HEK293 (cell line): ENCODE measurements around the gene SNX33.

Source experiments
- CTCF ChIA-PET: fragments of 350-600 bp; formaldehyde crosslinking; extraction: SDS; loops from one replicate; lab custom pipeline; 2021; ENCODE audit warnings: antibody characterized with exemption; lab: Yijun Ruan, JAX
- POLR2A ChIA-PET: fragments of 300-600 bp; formaldehyde crosslinking; extraction: SDS; loops from one replicate; lab custom pipeline; 2020; ENCODE audit warnings: antibody characterized with exemption, inconsistent platforms; lab: Yijun Ruan, JAX
- H3K27ac ChIP-seq: fragments of 200-500 bp; sonication (Bioruptor generic); 2 replicates; pipeline ENCODE4 v1.5.1; 2014; ENCODE audit warnings: low read depth, low read length, control low read depth, inconsistent platforms; ENCODE audit errors: extremely low read depth
- H3K36me3 ChIP-seq, 2 experiments: fragments of 200-500 bp in 1 of 2; sonication (Bioruptor generic) in 1 of 2; 1 replicate in 1 of 2; 2 replicates in 1 of 2; pipeline ENCODE4 v1.5.1; 2014 to 2017; ENCODE audit warnings: inconsistent platforms in 2 of 2, low read length in 2 of 2; ENCODE audit not compliant: control insufficient read depth in 2 of 2, insufficient read depth in 1 of 2
- H3K4me1 ChIP-seq: fragments of 200-500 bp; sonication (Bioruptor generic); 2 replicates; pipeline ENCODE4 v1.5.1; 2014; ENCODE audit warnings: mild to moderate bottlenecking, low read length, inconsistent platforms; ENCODE audit not compliant: control insufficient read depth, insufficient read depth
- H3K4me3 ChIP-seq: 2 replicates; pipeline ENCODE4 v1.5.1; 2011; ENCODE audit warnings: low read depth, mild to moderate bottlenecking, control low read depth, low read length, moderate library complexity
- H3K9me3 ChIP-seq: fragments of 200-500 bp; sonication (Bioruptor generic); 2 replicates; pipeline ENCODE4 v1.5.1; 2014; ENCODE audit warnings: low read depth, low read length, inconsistent platforms; ENCODE audit not compliant: control insufficient read depth, insufficient read depth
- KLF1 ChIP-seq: fragments of 450-650 bp; formaldehyde crosslinking; IDR thresholded peaks from 2 replicates; pipeline ENCODE4 v1.5.1; 2016; ENCODE audit warnings: missing biosample characterization, missing genetic modification characterization
- SCRT2 ChIP-seq: fragments of 450-650 bp; formaldehyde crosslinking; IDR thresholded peaks from 2 replicates; pipeline ENCODE4 v1.5.1; 2016; ENCODE audit warnings: missing biosample characterization, missing genetic modification characterization
- SETDB1 ChIP-seq: IDR thresholded peaks from one replicate; pipeline ENCODE4 v1.6.1; 2017; ENCODE audit warnings: mild to moderate bottlenecking, low read length, moderate library complexity, mixed read lengths; ENCODE audit not compliant: insufficient read length
- SP2 ChIP-seq: fragments of 450-650 bp; formaldehyde crosslinking; IDR thresholded peaks from 2 replicates; pipeline ENCODE4 v1.5.1; 2016; ENCODE audit warnings: missing biosample characterization, missing genetic modification characterization
- SP3 ChIP-seq: fragments of 450-650 bp; formaldehyde crosslinking; IDR thresholded peaks from 2 replicates; pipeline ENCODE4 v1.5.1; 2016; ENCODE audit warnings: missing biosample characterization, missing genetic modification characterization
- SP7 ChIP-seq: fragments of 450-650 bp; formaldehyde crosslinking; IDR thresholded peaks from 2 replicates; pipeline ENCODE4 v1.5.1; 2016; ENCODE audit warnings: missing biosample characterization, missing genetic modification characterization
- WT1 ChIP-seq: fragments of 450-650 bp; formaldehyde crosslinking; IDR thresholded peaks from 2 replicates; pipeline ENCODE4 v1.5.1; 2016; ENCODE audit warnings: missing biosample characterization, missing genetic modification characterization
- ZBTB48 ChIP-seq: fragments of 450-650 bp; formaldehyde crosslinking; IDR thresholded peaks from 2 replicates; pipeline ENCODE4 v1.5.1; 2016; ENCODE audit warnings: missing biosample characterization, missing genetic modification characterization
- ZNF169 ChIP-seq: fragments of 450-650 bp; formaldehyde crosslinking; IDR thresholded peaks from 2 replicates; pipeline ENCODE4 v1.5.1; 2016; ENCODE audit warnings: missing biosample characterization, missing genetic modification characterization
- ZNF2 ChIP-seq: fragments of 450-650 bp; formaldehyde crosslinking; IDR thresholded peaks from 2 replicates; pipeline ENCODE4 v1.5.1; 2016; ENCODE audit warnings: missing biosample characterization, missing genetic modification characterization
- TF ChIP-seq, protein P1 (sequence below): fragments of 450-650 bp; formaldehyde crosslinking; IDR thresholded peaks from 2 replicates; pipeline ENCODE4 v1.5.1; 2016; ENCODE audit warnings: missing biosample characterization, missing genetic modification characterization
- TF ChIP-seq, protein P2 (sequence below): fragments of 450-650 bp; formaldehyde crosslinking; IDR thresholded peaks from 2 replicates; pipeline ENCODE4 v1.5.1; 2016; ENCODE audit warnings: missing biosample characterization, missing genetic modification characterization
- TF ChIP-seq, protein P3 (sequence below): fragments of 450-650 bp; formaldehyde crosslinking; IDR thresholded peaks from 2 replicates; pipeline ENCODE4 v1.5.1; 2017; ENCODE audit warnings: missing biosample characterization, missing genetic modification characterization
- TF ChIP-seq, protein P4 (sequence below): fragments of 450-650 bp; formaldehyde crosslinking; IDR thresholded peaks from 2 replicates; pipeline ENCODE4 v1.5.1; 2017; ENCODE audit warnings: missing biosample characterization, missing genetic modification characterization

Gene SNX33

DNA sequence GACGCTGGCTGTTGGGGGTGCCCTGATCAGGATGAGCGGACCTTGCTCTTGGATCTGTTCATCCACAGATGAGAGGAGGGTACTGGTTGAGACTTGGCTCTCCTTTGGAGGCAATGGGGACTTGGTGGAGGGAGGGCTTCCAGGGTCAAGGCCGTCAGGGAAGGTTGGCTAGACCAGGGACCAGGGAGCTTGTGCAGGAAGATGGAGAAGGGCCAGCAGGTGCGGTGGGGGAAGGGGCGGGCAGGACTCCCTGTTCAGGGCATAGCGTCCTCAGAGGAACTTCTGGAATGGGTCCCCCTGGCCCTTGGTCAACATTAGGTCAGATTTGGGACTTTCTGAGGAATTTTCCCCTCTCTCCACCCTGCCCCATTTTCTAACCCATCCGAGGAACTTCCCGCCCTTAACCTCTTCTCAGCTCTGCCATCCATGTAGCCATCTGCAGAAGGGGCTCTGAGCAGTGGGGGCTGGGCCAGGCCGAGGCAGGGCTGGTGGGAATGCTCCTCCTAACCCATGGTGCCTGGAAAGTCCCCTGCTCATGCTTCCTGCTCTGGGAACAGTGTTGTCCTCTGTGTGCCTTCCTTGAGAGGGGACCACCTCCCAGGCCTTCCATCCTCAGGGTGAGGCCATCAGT, 11.5 kb downstream of the SNX33 start (continued):
- TF ChIP-seq, protein P1, sequence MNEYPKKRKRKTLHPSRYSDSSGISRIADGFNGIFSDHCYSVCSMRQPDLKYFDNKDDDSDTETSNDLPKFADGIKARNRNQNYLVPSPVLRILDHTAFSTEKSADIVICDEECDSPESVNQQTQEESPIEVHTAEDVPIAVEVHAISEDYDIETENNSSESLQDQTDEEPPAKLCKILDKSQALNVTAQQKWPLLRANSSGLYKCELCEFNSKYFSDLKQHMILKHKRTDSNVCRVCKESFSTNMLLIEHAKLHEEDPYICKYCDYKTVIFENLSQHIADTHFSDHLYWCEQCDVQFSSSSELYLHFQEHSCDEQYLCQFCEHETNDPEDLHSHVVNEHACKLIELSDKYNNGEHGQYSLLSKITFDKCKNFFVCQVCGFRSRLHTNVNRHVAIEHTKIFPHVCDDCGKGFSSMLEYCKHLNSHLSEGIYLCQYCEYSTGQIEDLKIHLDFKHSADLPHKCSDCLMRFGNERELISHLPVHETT (tag by site-specific recombination), result no peak

DNA sequence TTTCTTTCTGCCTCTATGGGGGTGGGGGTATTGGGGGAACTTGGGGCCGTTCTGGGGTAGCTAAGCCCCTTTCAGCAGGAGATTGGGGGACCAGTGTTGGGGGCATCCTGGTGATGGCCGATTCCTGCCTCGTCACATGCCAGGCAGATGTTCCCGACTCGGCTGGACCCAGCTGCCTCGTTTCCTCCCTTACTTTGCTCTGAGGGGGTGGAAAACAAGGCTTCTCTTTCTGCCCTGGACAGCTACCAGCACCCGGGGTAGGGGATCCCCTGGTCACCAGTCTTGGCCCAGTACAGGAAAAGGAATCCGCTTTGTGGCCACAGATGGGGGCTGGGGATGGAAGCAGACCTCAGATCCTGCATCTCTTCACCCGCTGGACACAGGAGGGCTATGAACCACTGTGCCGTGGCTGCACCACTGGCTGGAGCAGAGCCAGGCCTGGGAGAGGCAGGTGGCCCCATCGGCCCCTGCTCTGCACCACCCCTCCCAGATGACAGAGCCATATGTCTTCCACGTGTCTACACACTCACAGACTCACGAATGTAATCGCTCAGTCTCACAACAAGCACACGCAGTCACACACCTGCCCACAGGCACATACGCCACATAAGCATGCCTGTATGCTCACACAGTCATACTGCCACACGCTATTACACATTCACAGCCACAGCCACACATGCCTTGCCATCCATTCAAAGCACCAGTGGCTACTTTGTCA, 12.4 kb downstream of the SNX33 start:
- POLR2A ChIA-PET, result interaction anchor here (1.1 to 2.2 kb wide), 4 partner anchors 13 to 34 kb away, joined by 4 to 14 read pairs (median 8); partner anchors contain the start of genes IMP3, SNUPN and SNX33
- no peaks in the 10 kb centered on the region for H3K4me1 ChIP-seq
- H3K9me3 ChIP-seq, result no peaks in the 10 kb centered on the region
- no peak overlapping the region for H3K4me3 ChIP-seq
- no peak for TF ChIP-seq SP7 (tag by site-specific recombination)
- CTCF ChIA-PET, result interaction anchor here (1.0 kb wide), 1 partner anchor 292 kb away, joined by 3 read pairs; no protein-coding TSS in a partner anchor
- H3K27ac ChIP-seq, result no peak overlapping the region
- peaks cover 0 to 9% of the 10 kb centered on the region in 2 experiments; a peak in 1 of 3 replicates for H3K36me3 ChIP-seq

DNA sequence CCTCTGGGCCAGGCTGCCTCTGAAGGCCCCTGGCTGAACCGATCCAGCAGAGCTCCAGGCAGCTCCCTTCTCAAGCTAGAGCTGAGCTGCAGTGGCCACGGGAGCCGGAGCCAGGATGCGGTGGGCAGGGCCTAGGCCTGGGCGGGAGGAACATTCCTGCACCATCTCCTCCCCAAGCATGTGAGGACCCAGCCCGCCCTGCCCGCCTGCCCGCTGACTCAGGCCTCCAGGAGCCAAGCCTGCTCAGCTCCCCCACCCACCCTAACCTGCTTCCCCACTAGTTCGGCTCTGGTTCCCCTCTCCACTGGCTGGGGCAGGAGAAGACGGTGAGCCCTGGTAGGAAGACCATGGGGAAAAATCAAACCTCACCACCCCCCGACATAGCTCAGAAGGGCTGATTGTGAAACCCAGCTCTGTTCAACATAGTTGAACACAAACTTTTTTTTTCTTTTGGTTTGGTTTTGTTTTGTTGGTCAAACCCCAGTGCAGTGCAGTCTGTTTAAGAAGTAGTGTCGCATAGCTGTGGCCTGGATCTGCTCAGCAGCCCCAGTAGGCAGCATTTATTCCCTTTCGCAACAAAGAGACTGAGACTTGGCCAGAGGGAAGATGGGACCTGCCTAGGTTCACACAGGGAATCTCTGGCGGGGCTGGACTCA, 13.5 kb downstream of the SNX33 start:
- no peaks in the 10 kb centered on the region for H3K9me3 ChIP-seq
- no peak for TF ChIP-seq ZNF169 (tag by site-specific recombination)
- TF ChIP-seq SETDB1, result no peak
- no peak for TF ChIP-seq ZBTB48 (tag by site-specific recombination)
- TF ChIP-seq, protein P2, sequence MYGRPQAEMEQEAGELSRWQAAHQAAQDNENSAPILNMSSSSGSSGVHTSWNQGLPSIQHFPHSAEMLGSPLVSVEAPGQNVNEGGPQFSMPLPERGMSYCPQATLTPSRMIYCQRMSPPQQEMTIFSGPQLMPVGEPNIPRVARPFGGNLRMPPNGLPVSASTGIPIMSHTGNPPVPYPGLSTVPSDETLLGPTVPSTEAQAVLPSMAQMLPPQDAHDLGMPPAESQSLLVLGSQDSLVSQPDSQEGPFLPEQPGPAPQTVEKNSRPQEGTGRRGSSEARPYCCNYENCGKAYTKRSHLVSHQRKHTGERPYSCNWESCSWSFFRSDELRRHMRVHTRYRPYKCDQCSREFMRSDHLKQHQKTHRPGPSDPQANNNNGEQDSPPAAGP, result 0 out of 2 replicates have a peak, but pooled peaks have one; percentile 49
- TF ChIP-seq SCRT2 (tag by site-specific recombination), result no peak
- TF ChIP-seq, protein P3, sequence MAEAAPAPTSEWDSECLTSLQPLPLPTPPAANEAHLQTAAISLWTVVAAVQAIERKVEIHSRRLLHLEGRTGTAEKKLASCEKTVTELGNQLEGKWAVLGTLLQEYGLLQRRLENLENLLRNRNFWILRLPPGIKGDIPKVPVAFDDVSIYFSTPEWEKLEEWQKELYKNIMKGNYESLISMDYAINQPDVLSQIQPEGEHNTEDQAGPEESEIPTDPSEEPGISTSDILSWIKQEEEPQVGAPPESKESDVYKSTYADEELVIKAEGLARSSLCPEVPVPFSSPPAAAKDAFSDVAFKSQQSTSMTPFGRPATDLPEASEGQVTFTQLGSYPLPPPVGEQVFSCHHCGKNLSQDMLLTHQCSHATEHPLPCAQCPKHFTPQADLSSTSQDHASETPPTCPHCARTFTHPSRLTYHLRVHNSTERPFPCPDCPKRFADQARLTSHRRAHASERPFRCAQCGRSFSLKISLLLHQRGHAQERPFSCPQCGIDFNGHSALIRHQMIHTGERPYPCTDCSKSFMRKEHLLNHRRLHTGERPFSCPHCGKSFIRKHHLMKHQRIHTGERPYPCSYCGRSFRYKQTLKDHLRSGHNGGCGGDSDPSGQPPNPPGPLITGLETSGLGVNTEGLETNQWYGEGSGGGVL (tag by site-specific recombination), result no peak
- no peak for TF ChIP-seq ZNF2 (tag by site-specific recombination)
- TF ChIP-seq KLF1 (tag by site-specific recombination), result peak; percentile 83
- peak; percentile 54; the same call in 1 of the 2 replicates for TF ChIP-seq WT1 (tag by site-specific recombination)
- TF ChIP-seq SP3, result peak; percentile 40; the same call in 1 of the 2 replicates
- TF ChIP-seq SP2, result peak; percentile 25; the same call in 1 of the 2 replicates
- TF ChIP-seq, protein P4, sequence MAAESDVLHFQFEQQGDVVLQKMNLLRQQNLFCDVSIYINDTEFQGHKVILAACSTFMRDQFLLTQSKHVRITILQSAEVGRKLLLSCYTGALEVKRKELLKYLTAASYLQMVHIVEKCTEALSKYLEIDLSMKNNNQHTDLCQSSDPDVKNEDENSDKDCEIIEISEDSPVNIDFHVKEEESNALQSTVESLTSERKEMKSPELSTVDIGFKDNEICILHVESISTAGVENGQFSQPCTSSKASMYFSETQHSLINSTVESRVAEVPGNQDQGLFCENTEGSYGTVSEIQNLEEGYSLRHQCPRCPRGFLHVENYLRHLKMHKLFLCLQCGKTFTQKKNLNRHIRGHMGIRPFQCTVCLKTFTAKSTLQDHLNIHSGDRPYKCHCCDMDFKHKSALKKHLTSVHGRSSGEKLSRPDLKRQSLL (tag by site-specific recombination), result peak; percentile 89; the same call in 1 of the 2 replicates
- no peak for TF ChIP-seq SP7 (tag by site-specific recombination)
- TF ChIP-seq, all 188 proteins: peak for 6
- no peaks in the 10 kb centered on the region for H3K4me1 ChIP-seq
- H3K4me3 ChIP-seq, result no peak overlapping the region
- ChIA-PET CTCF (interaction anchor here (0.6 to 1.1 kb wide), 2 partner anchors 11 to 81 kb away, joined by 3 read pairs; no protein-coding TSS in a partner anchor), POLR2A (interaction anchor here (0.6 to 2.2 kb wide), 8 partner anchors 12 to 294 kb away, joined by 3 to 14 read pairs (median 6); partner anchors contain the start of genes IMP3, SNUPN and SNX33)
- H3K27ac ChIP-seq, result no peak overlapping the region
- H3K36me3 ChIP-seq, result peaks cover 0 to 9% of the 10 kb centered on the region in 2 experiments; a peak in 1 of 3 replicates
